ENCODE data around the gene UNC5C. TPM values are rescaled to one million over a fixed set of nuclear protein-coding genes. Genes with fewer than 3 reads are reported as not detected.

UNC5C gene
- total and polyA plus RNA-seq, 4 experiments from 2014 or later, result not detected

DNA sequence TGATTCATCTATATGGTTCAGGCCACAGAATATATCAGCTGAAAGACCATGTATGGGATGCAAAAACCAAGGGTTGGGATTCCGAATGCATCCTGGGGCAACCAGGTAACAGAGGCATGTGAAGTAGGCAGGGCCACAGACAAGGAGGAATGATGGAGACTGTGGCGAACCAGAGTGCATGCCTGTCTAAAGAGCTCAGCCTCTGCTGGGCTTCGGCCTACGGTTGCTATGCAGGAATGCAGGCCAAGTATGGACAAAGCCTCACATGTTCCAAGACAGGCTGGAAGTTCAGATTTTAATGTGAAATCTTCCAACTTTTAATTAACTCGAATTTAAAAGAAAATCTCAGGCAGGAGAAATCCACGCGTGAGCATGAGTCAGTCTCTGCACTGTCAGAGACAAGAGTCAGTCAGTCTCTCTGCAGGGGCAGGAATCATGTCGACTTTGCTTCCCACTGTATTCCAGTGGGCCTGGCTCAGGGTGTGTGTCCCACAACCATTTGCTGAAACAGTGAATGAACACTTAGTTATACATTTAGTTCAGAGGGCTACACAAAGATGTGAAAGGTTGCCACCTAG lies 344.4 kb downstream of the UNC5C start:
- no peak for DNase-seq
- Histone ChIP-seq H3K27me3 (ENCODE audit: insufficient read depth, low read length) (no peaks in the 10 kb centered on the region), H3K9me3 (ENCODE audit: control insufficient read depth in 1 of 2, low read length in 2 of 2) (no peaks in the 10 kb centered on the region), H3K4me1 (ENCODE audit: insufficient read depth, low read length) (no peaks in the 10 kb centered on the region), H3K4me3 (ENCODE audit: low read length in 2 of 2) (no peak overlapping the region), H3K27ac (ENCODE audit: low read depth, low read length) (no peak overlapping the region), H3K36me3 (ENCODE audit: insufficient read depth, low read length) (no peaks in the 10 kb centered on the region)
- CTCF ChIA-PET (ENCODE audit: partially characterized antibody), result interaction anchor here (0.9 to 1.4 kb wide), 5 partner anchors 38 to 87 kb away, joined by 3 to 5 read pairs (median 3); no protein-coding TSS in a partner anchor
- no peaks in the 10 kb centered on the region for H3K36me3 Mint-ChIP-seq
- H3K9me3 Mint-ChIP-seq, result no peaks in the 10 kb centered on the region
- H3K27ac Mint-ChIP-seq, result no peak overlapping the region
- no peaks in the 10 kb centered on the region for H3K27me3 Mint-ChIP-seq
- intact Hi-C loops (cut with micrococcal nuclease), result no loop called here
- no peaks in the 10 kb centered on the region for H3K4me1 Mint-ChIP-seq
- POLR2A ChIA-PET (ENCODE audit: partially characterized antibody), result no interaction called here
- no peak overlapping the region for H3K4me3 Mint-ChIP-seq

DNA sequence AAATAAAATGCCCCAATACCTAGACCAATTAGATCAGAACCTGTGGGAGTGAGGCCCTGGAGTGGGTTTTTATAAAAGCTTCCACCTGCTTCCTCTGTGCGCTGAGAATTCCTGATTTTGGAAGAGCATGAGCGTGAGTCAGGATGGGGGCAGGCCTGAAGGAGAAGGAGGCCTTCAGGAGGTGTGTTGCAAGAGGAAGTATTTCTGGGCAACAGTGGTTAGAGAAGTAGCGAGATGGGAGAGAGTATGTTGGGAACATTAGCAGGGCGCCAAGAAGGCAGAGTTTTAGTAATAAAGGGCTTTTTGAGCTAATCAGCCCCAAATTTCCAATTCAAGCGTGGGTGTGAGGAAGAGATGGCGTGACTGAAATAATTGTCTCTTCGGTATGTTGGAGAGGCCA lies 349.8 kb downstream of the UNC5C start:
- no peak for DNase-seq
- no peaks in the 10 kb centered on the region for H3K9me3 ChIP-seq (ENCODE audit: control insufficient read depth in 1 of 2, low read length in 2 of 2)
- no peaks in the 10 kb centered on the region for H3K27me3 ChIP-seq (ENCODE audit: insufficient read depth, low read length)
- POLR2A ChIA-PET (ENCODE audit: partially characterized antibody), result no interaction called here
- H3K4me3 Mint-ChIP-seq, result no peak overlapping the region
- H3K4me3 ChIP-seq (ENCODE audit: low read length in 2 of 2), result no peak overlapping the region
- no peak overlapping the region for H3K27ac Mint-ChIP-seq
- H3K27me3 Mint-ChIP-seq, result peaks cover 0 to 2% of the 10 kb centered on the region in 2 donors
- H3K36me3 ChIP-seq (ENCODE audit: insufficient read depth, low read length), result no peaks in the 10 kb centered on the region
- no peaks in the 10 kb centered on the region for H3K9me3 Mint-ChIP-seq
- no peaks in the 10 kb centered on the region for H3K36me3 Mint-ChIP-seq
- CTCF ChIA-PET (ENCODE audit: partially characterized antibody), result no interaction called here
- intact Hi-C loops (cut with micrococcal nuclease), result no loop called here
- H3K27ac ChIP-seq (ENCODE audit: low read depth, low read length), result no peak overlapping the region
- peaks cover 6% of the 10 kb centered on the region for H3K4me1 ChIP-seq (ENCODE audit: insufficient read depth, low read length)
- peaks cover 0 to 8% (median 4%) of the 10 kb centered on the region in 4 donors for H3K4me1 Mint-ChIP-seq

DNA sequence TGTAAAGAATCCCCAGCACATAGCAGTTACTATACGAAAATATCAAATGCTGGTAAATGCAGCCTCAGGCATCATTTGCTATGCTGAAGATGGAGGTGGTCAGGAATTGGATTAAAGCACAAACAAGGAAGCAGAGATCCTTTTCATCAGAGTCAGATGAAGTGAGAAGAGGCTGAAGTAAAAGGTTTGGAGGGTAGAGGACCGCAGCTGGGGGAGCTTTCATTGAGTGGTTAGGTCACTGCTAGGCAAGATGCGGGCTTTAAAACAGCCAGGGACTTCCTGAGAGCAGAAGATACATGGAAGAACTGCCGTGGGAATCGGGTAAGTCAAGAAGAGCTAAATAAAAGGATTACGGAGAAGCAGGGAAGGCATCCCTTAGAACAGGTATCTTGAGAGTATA lies 351.4 kb downstream of the UNC5C start:
- Histone ChIP-seq H3K27ac (ENCODE audit: low read depth, low read length) (no peak overlapping the region), H3K27me3 (ENCODE audit: insufficient read depth, low read length) (no peaks in the 10 kb centered on the region), H3K4me3 (ENCODE audit: low read length in 2 of 2) (no peak overlapping the region), H3K9me3 (ENCODE audit: control insufficient read depth in 1 of 2, low read length in 2 of 2) (no peaks in the 10 kb centered on the region), H3K4me1 (ENCODE audit: insufficient read depth, low read length) (peaks cover 6% of the 10 kb centered on the region), H3K36me3 (ENCODE audit: insufficient read depth, low read length) (no peaks in the 10 kb centered on the region)
- no peak overlapping the region for H3K27ac Mint-ChIP-seq
- ChIA-PET CTCF (ENCODE audit: partially characterized antibody) (interaction anchor here (1.4 kb wide), 1 partner anchor 31 kb away, joined by 3 read pairs; no protein-coding TSS in a partner anchor), POLR2A (ENCODE audit: partially characterized antibody) (no interaction called here)
- no peaks in the 10 kb centered on the region for H3K36me3 Mint-ChIP-seq
- peaks cover 0 to 3% of the 10 kb centered on the region in 2 donors for H3K27me3 Mint-ChIP-seq
- no peaks in the 10 kb centered on the region for H3K9me3 Mint-ChIP-seq
- DNase-seq, result no peak
- intact Hi-C loops (cut with micrococcal nuclease), result no loop called here
- no peak overlapping the region for H3K4me3 Mint-ChIP-seq
- peaks cover 5 to 15% (median 9%) of the 10 kb centered on the region in 4 donors for H3K4me1 Mint-ChIP-seq

DNA sequence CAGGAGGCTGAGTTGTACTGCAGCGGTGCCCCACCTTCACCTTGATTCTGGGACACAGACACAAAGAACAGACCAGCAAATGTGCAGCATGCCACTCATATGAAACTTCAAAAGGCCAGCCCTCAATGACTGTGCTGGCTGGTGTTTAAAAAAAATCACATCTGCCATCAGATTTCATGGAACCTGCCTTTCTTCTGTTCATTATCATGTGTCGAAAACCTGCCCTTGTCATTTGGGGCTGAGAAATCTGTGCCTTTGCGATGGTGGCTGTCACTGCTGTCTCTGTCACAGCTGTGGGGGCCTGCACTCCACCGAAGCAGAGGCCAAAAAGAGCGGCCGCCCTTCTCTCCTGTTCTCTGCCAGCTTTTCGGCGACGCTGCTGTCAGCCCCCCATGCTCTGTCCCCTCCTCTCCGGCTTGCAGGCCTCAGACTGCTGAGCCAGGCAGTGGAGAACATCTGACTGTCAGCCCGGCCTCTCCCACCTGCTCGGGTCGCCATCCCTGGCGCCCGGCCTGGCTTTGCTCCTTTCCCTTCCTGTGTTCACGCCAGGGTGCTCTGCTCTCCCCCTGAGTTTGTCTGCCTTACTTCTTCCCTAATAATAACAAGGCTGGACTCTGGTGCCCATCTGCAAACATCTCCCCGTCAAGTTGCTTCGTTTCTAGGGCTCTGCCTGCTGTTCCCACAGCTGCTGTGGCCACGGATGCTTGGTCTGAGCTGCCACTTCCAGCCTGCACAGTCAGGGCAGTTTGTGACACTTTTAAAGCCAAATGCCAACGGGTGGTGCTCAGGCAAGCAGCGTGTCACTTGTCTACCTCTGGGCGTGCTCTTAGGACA lies 355.2 kb downstream of the UNC5C start:
- intact Hi-C loops (cut with micrococcal nuclease), result no loop called here
- Mint-ChIP-seq H3K27me3 (peaks cover 0 to 3% of the 10 kb centered on the region in 2 donors), H3K9me3 (no peaks in the 10 kb centered on the region), H3K4me3 (no peak overlapping the region), H3K36me3 (no peaks in the 10 kb centered on the region), H3K4me1 (peaks cover 12 to 28% (median 17%) of the 10 kb centered on the region in 4 donors), H3K27ac (peak overlapping the region in 3 of 7 donors; percentile 49 to 83 (median 68))
- no peak overlapping the region for H3K4me3 ChIP-seq (ENCODE audit: low read length in 2 of 2)
- ChIA-PET POLR2A (ENCODE audit: partially characterized antibody) (no interaction called here), CTCF (ENCODE audit: partially characterized antibody) (no interaction called here)
- no peaks in the 10 kb centered on the region for H3K27me3 ChIP-seq (ENCODE audit: insufficient read depth, low read length)
- peaks cover 6% of the 10 kb centered on the region for H3K4me1 ChIP-seq (ENCODE audit: insufficient read depth, low read length)
- no peaks in the 10 kb centered on the region for H3K36me3 ChIP-seq (ENCODE audit: insufficient read depth, low read length)
- H3K27ac ChIP-seq (ENCODE audit: low read depth, low read length), result no peak overlapping the region
- no peak for DNase-seq
- no peaks in the 10 kb centered on the region for H3K9me3 ChIP-seq (ENCODE audit: control insufficient read depth in 1 of 2, low read length in 2 of 2)

DNA sequence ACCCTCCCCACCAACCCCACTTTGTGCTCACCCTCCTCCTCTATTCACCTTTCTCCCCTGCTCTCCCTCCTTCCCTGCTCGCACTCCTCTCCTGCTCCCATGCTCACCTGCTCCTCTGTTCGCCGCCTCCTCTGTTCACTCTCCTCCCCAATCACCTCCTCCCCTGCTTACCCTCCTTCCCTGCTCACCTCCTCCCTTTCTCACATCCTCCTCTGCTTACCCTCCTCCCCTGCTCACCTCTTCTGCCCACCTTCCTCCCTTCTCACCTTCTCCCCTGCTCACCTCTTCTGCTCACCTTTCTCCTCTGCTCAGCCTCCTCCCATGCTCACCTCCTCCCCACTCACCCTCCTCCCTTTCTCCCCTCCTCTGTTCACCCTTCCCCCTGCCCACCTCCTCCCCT lies 357.2 kb downstream of the UNC5C start:
- peaks cover 17 to 34% (median 23%) of the 10 kb centered on the region in 4 donors for H3K4me1 Mint-ChIP-seq

DNA sequence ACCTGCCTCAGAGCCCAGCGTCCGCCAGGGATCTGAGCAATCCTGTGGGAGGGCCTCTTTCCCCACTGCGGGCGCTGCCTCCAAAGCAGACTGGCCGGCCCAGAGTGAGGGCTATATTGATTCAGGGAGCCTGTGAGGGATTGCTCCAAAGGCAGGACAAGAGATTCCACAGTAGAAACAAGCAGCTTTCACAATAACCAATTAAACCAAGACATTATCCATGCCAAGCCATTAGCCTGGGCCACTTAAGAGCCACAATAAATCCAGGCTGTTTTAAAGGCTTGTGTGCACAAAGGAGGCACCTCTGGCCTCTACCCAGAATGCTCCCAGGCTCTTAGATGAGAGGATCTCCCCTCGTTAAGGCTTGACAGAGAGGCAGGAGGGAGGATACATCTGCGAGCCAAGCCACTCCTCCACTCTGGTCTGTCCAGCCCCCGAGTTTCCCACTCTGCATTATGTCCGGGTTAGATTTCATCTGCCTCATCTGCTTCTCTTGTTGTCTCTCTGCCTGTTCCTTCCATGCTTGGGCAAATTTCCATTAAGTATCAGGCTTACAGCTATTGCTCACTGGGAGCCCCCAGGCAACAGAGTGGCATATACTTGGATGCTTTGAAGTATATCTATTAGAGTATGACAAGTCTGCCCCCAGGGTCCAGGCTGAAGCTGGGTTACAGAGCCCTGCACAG lies 357.9 kb downstream of the UNC5C start:
- H3K36me3 ChIP-seq (ENCODE audit: insufficient read depth, low read length), result no peaks in the 10 kb centered on the region
- Mint-ChIP-seq H3K36me3 (no peaks in the 10 kb centered on the region), H3K27ac (peak overlapping the region in 4 of 7 donors; percentile 14 to 76 (median 50)), H3K4me3 (no peak overlapping the region), H3K9me3 (no peaks in the 10 kb centered on the region), H3K27me3 (peaks cover 0 to 1% of the 10 kb centered on the region in 2 donors), H3K4me1 (peaks cover 17 to 34% (median 23%) of the 10 kb centered on the region in 4 donors)
- H3K27ac ChIP-seq (ENCODE audit: low read depth, low read length), result no peak overlapping the region
- no peak for DNase-seq
- H3K27me3 ChIP-seq (ENCODE audit: insufficient read depth, low read length), result no peaks in the 10 kb centered on the region
- H3K9me3 ChIP-seq (ENCODE audit: control insufficient read depth in 1 of 2, low read length in 2 of 2), result no peaks in the 10 kb centered on the region
- CTCF ChIA-PET (ENCODE audit: partially characterized antibody), result no interaction called here
- H3K4me3 ChIP-seq (ENCODE audit: low read length in 2 of 2), result no peak overlapping the region
- peaks cover 6% of the 10 kb centered on the region for H3K4me1 ChIP-seq (ENCODE audit: insufficient read depth, low read length)
- intact Hi-C loops (cut with micrococcal nuclease), result no loop called here
- POLR2A ChIA-PET (ENCODE audit: partially characterized antibody), result no interaction called here

More for the DNA sequence above, 357.2 kb downstream of the UNC5C start:
- peaks cover 6% of the 10 kb centered on the region for H3K4me1 ChIP-seq (ENCODE audit: insufficient read depth, low read length)
- H3K36me3 Mint-ChIP-seq, result no peaks in the 10 kb centered on the region
- ChIA-PET POLR2A (ENCODE audit: partially characterized antibody) (no interaction called here), CTCF (ENCODE audit: partially characterized antibody) (no interaction called here)
- no peak overlapping the region for H3K4me3 Mint-ChIP-seq
- H3K36me3 ChIP-seq (ENCODE audit: insufficient read depth, low read length), result no peaks in the 10 kb centered on the region
- peak overlapping the region in 4 of 7 donors; percentile 14 to 54 (median 31) for H3K27ac Mint-ChIP-seq
- H3K27me3 Mint-ChIP-seq, result peaks cover 0 to 1% of the 10 kb centered on the region in 2 donors
- H3K27me3 ChIP-seq (ENCODE audit: insufficient read depth, low read length), result no peaks in the 10 kb centered on the region
- H3K4me3 ChIP-seq (ENCODE audit: low read length in 2 of 2), result no peak overlapping the region
- H3K9me3 ChIP-seq (ENCODE audit: control insufficient read depth in 1 of 2, low read length in 2 of 2), result no peaks in the 10 kb centered on the region
- H3K9me3 Mint-ChIP-seq, result no peaks in the 10 kb centered on the region
- H3K27ac ChIP-seq (ENCODE audit: low read depth, low read length), result no peak overlapping the region
- intact Hi-C loops (cut with micrococcal nuclease), result no loop called here
- no peak for DNase-seq

All from CD4-positive, alpha-beta memory T cell (primary cell).